GM12878 (cell line): ENCODE data around the gene AMHR2. TPM values are rescaled to one million over a fixed set of nuclear protein-coding genes. Genes with fewer than 3 reads are reported as not detected.

Experiments used
- CBX3 ChIP-seq: fragments of 200-600 bp; sonication (generic); IDR thresholded peaks from 2 replicates; pipeline ENCODE4 v1.6.1; 2016; ENCODE audit warnings: low read depth, borderline replicate concordance
- CBX5 ChIP-seq: sonication (generic); IDR thresholded peaks from 2 replicates; pipeline ENCODE4 v1.6.1; 2016; ENCODE audit warnings: low read depth, moderate library complexity, mild to moderate bottlenecking, inconsistent platforms
- CEBPZ ChIP-seq: fragments of 150-350 bp; IDR thresholded peaks from 2 replicates; pipeline ENCODE4 v1.6.1; 2016; ENCODE audit warnings: low read depth, low read length
- EP300 ChIP-seq, 2 experiments: fragments of 150-350 bp in 1 of 2; IDR thresholded peaks; 2 replicates each; pipeline ENCODE4 v1.6.1; 2011 to 2012; ENCODE audit warnings: low read depth in 2 of 2, low read length in 2 of 2, borderline replicate concordance in 1 of 2, improper control_type of control experiment in 1 of 2, inconsistent platforms in 1 of 2; ENCODE audit not compliant: control insufficient read depth in 1 of 2
- GABPA ChIP-seq: IDR thresholded peaks from 2 replicates; pipeline ENCODE4 v1.6.1; 2014; ENCODE audit warnings: antibody characterized with exemption, low read depth, mild to moderate bottlenecking, inconsistent platforms
- KAT2A ChIP-seq: conservative IDR thresholded peaks from 2 replicates; pipeline ENCODE4 v1.6.1; 2011; ENCODE audit warnings: low read depth, low read length; ENCODE audit not compliant: control insufficient read depth
- POLR2AphosphoS5 ChIP-seq: IDR thresholded peaks from 2 replicates; pipeline ENCODE4 v1.6.1; 2011; ENCODE audit warnings: mild to moderate bottlenecking, low read length, inconsistent platforms
- POU2F2 ChIP-seq: IDR thresholded peaks from 3 replicates; pipeline ENCODE4 v1.6.1; 2011; ENCODE audit warnings: low read depth, mild to moderate bottlenecking, low read length, borderline replicate concordance
- STAT3 ChIP-seq: IDR thresholded peaks from 2 replicates; pipeline ENCODE4 v1.6.1; 2011; ENCODE audit warnings: low read depth, low read length, improper control_type of control experiment
- TBL1XR1 ChIP-seq: IDR thresholded peaks from 2 replicates; pipeline ENCODE4 v1.6.1; 2012; ENCODE audit warnings: low read depth, low read length, improper control_type of control experiment
- USF2 ChIP-seq: IDR thresholded peaks from 2 replicates; pipeline ENCODE4 v1.6.1; 2011; ENCODE audit warnings: low read depth, low read length, improper control_type of control experiment, borderline replicate concordance
- WRNIP1 ChIP-seq: IDR thresholded peaks from 2 replicates; pipeline ENCODE4 v1.6.1; 2011; ENCODE audit warnings: low read depth, low read length, improper control_type of control experiment, borderline replicate concordance
- ZSCAN29 ChIP-seq: fragments of 450-650 bp; IDR thresholded peaks from 2 replicates; pipeline ENCODE4 v1.6.1; 2017; ENCODE audit warnings: mild to moderate bottlenecking, moderate library complexity
- polyA plus RNA-seq, 11 experiments: library from polyadenylated mRNA; depleted of rRNA in 4 of 11; unstranded in 6 of 11; stranded (reverse) in 5 of 11; fragments of >200 nt; fragmentation: Nextera tagmentation in 4 of 11; fragmentation: Illumina TruSeq in 1 of 11; extraction: Ambion mirVana in 4 of 11; extraction: Trizol in 1 of 11; gene quantifications; 1 replicate in 1 of 11; 2 replicates in 10 of 11; pipeline versions ENCODE4 v1.2.1 to v1.2.3, GENCODE V29; 2011 to 2016; ENCODE audit warnings: inconsistent platforms in 2 of 11, missing spikeins in 2 of 11, low read depth in 1 of 11
- total RNA-seq, 4 experiments: library from RNA; depleted of rRNA in 3 of 4; stranded (reverse); fragments of >200 nt in 3 of 4; fragmentation: Illumina TruSeq in 1 of 4; extraction: Trizol in 1 of 4; gene quantifications; 2 replicates each; pipeline versions ENCODE4 v1.2.1 to v1.2.3, GENCODE V29; 2013 to 2021
- TF ChIP-seq, protein P1 (sequence below): fragments of 450-650 bp; IDR thresholded peaks from 2 replicates; pipeline ENCODE4 v1.6.1; 2017; ENCODE audit warnings: mild to moderate bottlenecking
- TF ChIP-seq, protein P2 (sequence below), 3 experiments: IDR thresholded peaks in 2 of 3; conservative IDR thresholded peaks in 1 of 3; 2 replicates each; pipeline ENCODE4 v1.5.1; 2011; ENCODE audit warnings: low read depth in 3 of 3, low read length in 3 of 3, mild to moderate bottlenecking in 3 of 3, control low read depth in 2 of 3, moderate library complexity in 2 of 3, inconsistent platforms in 1 of 3, mixed read lengths in 1 of 3; ENCODE audit not compliant: control insufficient read depth in 2 of 3, insufficient read depth in 1 of 3; ENCODE audit errors: extremely low read depth in 1 of 3
- TF ChIP-seq, protein P3 (sequence below): fragments of 450-650 bp; IDR thresholded peaks from 2 replicates; pipeline ENCODE4 v1.6.1; 2016; ENCODE audit warnings: mild to moderate bottlenecking

Gene AMHR2
- total and polyA plus RNA-seq, 10 of the 15 experiments (the other 5 are each of a cell fraction or from before 2014, with no cell fraction given), result 0.06 TPM; not detected in 9

DNA sequence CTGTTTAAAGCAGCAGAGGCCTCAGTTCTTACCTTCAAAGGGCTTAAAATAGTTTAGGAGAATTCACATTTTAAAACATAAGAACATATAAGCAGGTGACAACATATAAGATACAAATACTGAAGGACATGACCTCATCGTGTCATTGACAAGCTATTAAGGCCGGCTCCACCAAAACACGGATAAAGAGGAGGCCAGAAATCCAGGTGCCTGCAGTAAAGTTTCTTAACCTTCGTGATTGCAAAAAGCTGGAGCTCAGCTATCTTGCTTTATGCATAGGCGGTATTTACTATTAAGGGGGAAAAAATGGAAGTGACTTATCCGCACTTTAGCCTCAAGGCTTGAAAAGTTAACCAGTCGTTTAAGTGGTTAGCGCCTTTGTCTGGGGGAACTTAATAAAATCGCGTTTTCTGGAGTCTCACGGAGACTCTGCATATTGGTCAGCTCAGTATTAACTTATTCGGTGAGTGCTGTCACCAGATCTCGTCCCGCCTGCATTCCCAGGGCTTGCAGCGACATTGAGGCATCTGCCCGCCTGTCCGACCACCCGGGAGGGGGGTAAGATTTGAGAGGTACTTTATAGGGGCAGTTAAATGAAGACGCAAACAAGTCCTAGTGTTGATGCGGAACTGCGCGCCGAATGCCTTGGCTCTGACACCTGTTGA, 44.8 kb upstream of the AMHR2 start (continued):
- TF ChIP-seq, protein P1, sequence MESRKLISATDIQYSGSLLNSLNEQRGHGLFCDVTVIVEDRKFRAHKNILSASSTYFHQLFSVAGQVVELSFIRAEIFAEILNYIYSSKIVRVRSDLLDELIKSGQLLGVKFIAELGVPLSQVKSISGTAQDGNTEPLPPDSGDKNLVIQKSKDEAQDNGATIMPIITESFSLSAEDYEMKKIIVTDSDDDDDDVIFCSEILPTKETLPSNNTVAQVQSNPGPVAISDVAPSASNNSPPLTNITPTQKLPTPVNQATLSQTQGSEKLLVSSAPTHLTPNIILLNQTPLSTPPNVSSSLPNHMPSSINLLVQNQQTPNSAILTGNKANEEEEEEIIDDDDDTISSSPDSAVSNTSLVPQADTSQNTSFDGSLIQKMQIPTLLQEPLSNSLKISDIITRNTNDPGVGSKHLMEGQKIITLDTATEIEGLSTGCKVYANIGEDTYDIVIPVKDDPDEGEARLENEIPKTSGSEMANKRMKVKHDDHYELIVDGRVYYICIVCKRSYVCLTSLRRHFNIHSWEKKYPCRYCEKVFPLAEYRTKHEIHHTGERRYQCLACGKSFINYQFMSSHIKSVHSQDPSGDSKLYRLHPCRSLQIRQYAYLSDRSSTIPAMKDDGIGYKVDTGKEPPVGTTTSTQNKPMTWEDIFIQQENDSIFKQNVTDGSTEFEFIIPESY, result 0 out of 2 replicates have a peak, but pooled peaks have one; percentile 26
- TF ChIP-seq EP300 (IDR thresholded peaks at IDR 0.05; ENCODE audit: borderline replicate concordance in 1 of 2, control insufficient read depth in 1 of 2, low read depth in 2 of 2, low read length in 2 of 2) (no peak), WRNIP1 (no peak), KAT2A (no peak), POLR2AphosphoS5 (no peak), STAT3 (no peak), CEBPZ (no peak), USF2 (no peak), CBX3 (no peak), CBX5 (no peak), GABPA (no peak), TBL1XR1 (no peak), ZSCAN29 (no peak), POU2F2 (no peak)
- TF ChIP-seq, protein P2, sequence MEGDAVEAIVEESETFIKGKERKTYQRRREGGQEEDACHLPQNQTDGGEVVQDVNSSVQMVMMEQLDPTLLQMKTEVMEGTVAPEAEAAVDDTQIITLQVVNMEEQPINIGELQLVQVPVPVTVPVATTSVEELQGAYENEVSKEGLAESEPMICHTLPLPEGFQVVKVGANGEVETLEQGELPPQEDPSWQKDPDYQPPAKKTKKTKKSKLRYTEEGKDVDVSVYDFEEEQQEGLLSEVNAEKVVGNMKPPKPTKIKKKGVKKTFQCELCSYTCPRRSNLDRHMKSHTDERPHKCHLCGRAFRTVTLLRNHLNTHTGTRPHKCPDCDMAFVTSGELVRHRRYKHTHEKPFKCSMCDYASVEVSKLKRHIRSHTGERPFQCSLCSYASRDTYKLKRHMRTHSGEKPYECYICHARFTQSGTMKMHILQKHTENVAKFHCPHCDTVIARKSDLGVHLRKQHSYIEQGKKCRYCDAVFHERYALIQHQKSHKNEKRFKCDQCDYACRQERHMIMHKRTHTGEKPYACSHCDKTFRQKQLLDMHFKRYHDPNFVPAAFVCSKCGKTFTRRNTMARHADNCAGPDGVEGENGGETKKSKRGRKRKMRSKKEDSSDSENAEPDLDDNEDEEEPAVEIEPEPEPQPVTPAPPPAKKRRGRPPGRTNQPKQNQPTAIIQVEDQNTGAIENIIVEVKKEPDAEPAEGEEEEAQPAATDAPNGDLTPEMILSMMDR (IDR thresholded peaks at IDR 0.05 in 2 of 3, conservative IDR thresholded peaks at IDR 0.05 in 1 of 3; ENCODE audit: control insufficient read depth in 2 of 3, extremely low read depth in 1 of 3, insufficient read depth in 1 of 3, low read depth in 3 of 3, low read length in 3 of 3), result no peak
- TF ChIP-seq, protein P3, sequence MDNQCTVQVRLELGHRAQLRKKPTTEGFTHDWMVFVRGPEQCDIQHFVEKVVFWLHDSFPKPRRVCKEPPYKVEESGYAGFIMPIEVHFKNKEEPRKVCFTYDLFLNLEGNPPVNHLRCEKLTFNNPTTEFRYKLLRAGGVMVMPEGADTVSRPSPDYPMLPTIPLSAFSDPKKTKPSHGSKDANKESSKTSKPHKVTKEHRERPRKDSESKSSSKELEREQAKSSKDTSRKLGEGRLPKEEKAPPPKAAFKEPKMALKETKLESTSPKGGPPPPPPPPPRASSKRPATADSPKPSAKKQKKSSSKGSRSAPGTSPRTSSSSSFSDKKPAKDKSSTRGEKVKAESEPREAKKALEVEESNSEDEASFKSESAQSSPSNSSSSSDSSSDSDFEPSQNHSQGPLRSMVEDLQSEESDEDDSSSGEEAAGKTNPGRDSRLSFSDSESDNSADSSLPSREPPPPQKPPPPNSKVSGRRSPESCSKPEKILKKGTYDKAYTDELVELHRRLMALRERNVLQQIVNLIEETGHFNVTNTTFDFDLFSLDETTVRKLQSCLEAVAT, result peak; percentile 80
